CD14-positive monocyte (primary cell): ENCODE results near the gene PDZD8. TPM values are rescaled to one million over a fixed set of nuclear protein-coding genes. Genes with fewer than 3 reads are reported as not detected.

Source experiments
- DNase-seq, 3 donors: peaks; one replicate each; pipeline ENCODE4 v3.0.0-alpha.2; 2011 to 2022
- H2AFZ ChIP-seq: 2 replicates; pipeline ENCODE4 v1.6.0; 2012; ENCODE audit warnings: mild to moderate bottlenecking, low read depth, low read length, inconsistent platforms; ENCODE audit not compliant: insufficient read depth, poor library complexity, severe bottlenecking
- H3K27ac ChIP-seq, 2 donors: 1 replicate in 1 of 2; 2 replicates in 1 of 2; pipeline ENCODE4 v1.5.1; 2012 to 2013; ENCODE audit warnings: low read length in 2 of 2, control low read depth in 1 of 2, inconsistent platforms in 1 of 2, low read depth in 1 of 2, mild to moderate bottlenecking in 1 of 2
- H3K27me3 ChIP-seq, 2 donors: one replicate each; pipeline versions ENCODE4 v1.6.0 to v1.6.1; 2011 to 2013; ENCODE audit warnings: low read length in 2 of 2; ENCODE audit not compliant: control insufficient read depth in 2 of 2, insufficient read depth in 2 of 2
- H3K36me3 ChIP-seq, 2 donors: replicated peaks in 1 of 2; 1 replicate in 1 of 2; 2 replicates in 1 of 2; pipeline versions ENCODE4 v1.5.1 to v1.6.1; 2012 to 2013; ENCODE audit warnings: low read length in 2 of 2, control low read depth in 1 of 2, inconsistent platforms in 1 of 2, mild to moderate bottlenecking in 1 of 2; ENCODE audit not compliant: insufficient read depth in 2 of 2, control insufficient read depth in 1 of 2
- H3K4me1 ChIP-seq, 2 donors: 1 replicate in 1 of 2; 2 replicates in 1 of 2; pipeline versions ENCODE4 v1.5.1 to v1.6.1; 2012 to 2013; ENCODE audit warnings: low read length in 2 of 2, control low read depth in 1 of 2, inconsistent platforms in 1 of 2, mild to moderate bottlenecking in 1 of 2, moderate library complexity in 1 of 2; ENCODE audit not compliant: insufficient read depth in 2 of 2, control insufficient read depth in 1 of 2
- H3K4me2 ChIP-seq: replicated peaks from 2 replicates; pipeline ENCODE3; 2012; ENCODE audit warnings: low read length, moderate library complexity, mild to moderate bottlenecking; ENCODE audit not compliant: poor library complexity, severe bottlenecking; ENCODE audit errors: extremely low read depth
- H3K4me3 ChIP-seq, 3 experiments: fragments of 200-600 bp in 1 of 3; sonication (generic) in 1 of 3; replicated peaks in 1 of 3; 1 replicate in 2 of 3; 2 replicates in 1 of 3; pipeline ENCODE4 v1.5.1; 2011 to 2013; ENCODE audit warnings: low read length in 3 of 3, mild to moderate bottlenecking in 3 of 3, control low read depth in 2 of 3, low read depth in 2 of 3, inconsistent platforms in 1 of 3, moderate library complexity in 1 of 3
- H3K79me2 ChIP-seq: 2 replicates; pipeline ENCODE4 v1.6.0; 2012; ENCODE audit warnings: mild to moderate bottlenecking, control low read depth, inconsistent platforms, low read length, moderate library complexity; ENCODE audit not compliant: insufficient read depth
- H3K9ac ChIP-seq: 2 replicates; pipeline ENCODE4 v1.6.0; 2017; ENCODE audit warnings: low read length, mild to moderate bottlenecking; ENCODE audit not compliant: insufficient read depth, poor library complexity, severe bottlenecking
- H3K9me3 ChIP-seq, 2 donors: replicated peaks in 1 of 2; 1 replicate in 1 of 2; 2 replicates in 1 of 2; pipeline versions ENCODE4 v1.5.1 to v1.6.1; 2012 to 2013; ENCODE audit warnings: low read length in 2 of 2, control low read depth in 1 of 2; ENCODE audit not compliant: control insufficient read depth in 1 of 2, insufficient read depth in 1 of 2
- H4K20me1 ChIP-seq: 2 replicates; pipeline ENCODE4 v1.6.0; 2012; ENCODE audit warnings: mild to moderate bottlenecking, low read length, control low read depth, moderate library complexity; ENCODE audit not compliant: insufficient read depth
- H3K27ac Mint-ChIP-seq, 7 donors: one replicate each; pipeline ENCODE4 v1.8.0; 2020; ENCODE audit warnings: mild to moderate bottlenecking in 7 of 7, mixed read lengths in 7 of 7, moderate library complexity in 6 of 7, inconsistent platforms in 2 of 7
- H3K27me3 Mint-ChIP-seq, 3 donors: one replicate each; pipeline ENCODE4 v1.8.0; 2021 to 2022; ENCODE audit warnings: low read depth in 3 of 3, mild to moderate bottlenecking in 3 of 3, mixed read lengths in 3 of 3, moderate library complexity in 3 of 3, inconsistent platforms in 1 of 3
- H3K36me3 Mint-ChIP-seq, 2 donors: one replicate each; pipeline ENCODE4 v1.8.0; 2020; ENCODE audit warnings: mixed read lengths in 2 of 2, inconsistent platforms in 1 of 2, mild to moderate bottlenecking in 1 of 2
- H3K4me1 Mint-ChIP-seq: one replicate; pipeline ENCODE4 v1.8.0; 2020; ENCODE audit warnings: mild to moderate bottlenecking, mixed read lengths
- H3K4me3 Mint-ChIP-seq, 2 donors: one replicate each; pipeline ENCODE4 v1.8.0; 2020; ENCODE audit warnings: mild to moderate bottlenecking in 2 of 2, mixed read lengths in 2 of 2, moderate library complexity in 1 of 2
- H3K9me3 Mint-ChIP-seq, 7 donors: one replicate each; pipeline ENCODE4 v1.8.0; 2020 to 2022; ENCODE audit warnings: mixed read lengths in 7 of 7, mild to moderate bottlenecking in 6 of 7, moderate library complexity in 6 of 7, inconsistent platforms in 2 of 7
- CTCF ChIP-seq: fragments of 200-600 bp; IDR thresholded peaks from one replicate; pipeline ENCODE4 v1.8.0; 2022; ENCODE audit warnings: antibody characterized with exemption, mild to moderate bottlenecking
- WGBS: methylation state at CpG from one replicate; pipeline ENCODE4 v1.1.5; 2013; ENCODE audit warnings: missing lambda C conversion rate; ENCODE audit not compliant: insufficient coverage; 5-methylcytosine and 5-hydroxymethylcytosine counted together
- intact Hi-C, 2 donors: fragments of 100-400 bp; cut with micrococcal nuclease; formaldehyde crosslinking; loops; one replicate each; pipeline versions ENCODE4 v1.15.0 to v1.15.1; 2023
- polyA plus RNA-seq, 3 donors: library from polyadenylated mRNA; depleted of rRNA in 1 of 3; unstranded in 2 of 3; stranded (reverse) in 1 of 3; fragments of 300-500 nt in 2 of 3; fragments of >200 nt in 1 of 3; fragmentation: Illumina TruSeq in 2 of 3; gene quantifications; 1 replicate in 2 of 3; 2 replicates in 1 of 3; pipeline ENCODE4 v1.2.3, GENCODE V29; 2012 to 2021

Gene PDZD8
- polyA plus RNA-seq, 3 donors: 4.6 to 104 (median 9.0) TPM

- H3K4me2 ChIP-seq: no peak overlapping the region
- H3K4me1 Mint-ChIP-seq: peaks cover 22% of the 10 kb centered on the region
Measured at GRCh38 chr10:117261501-117261900, 113.7 kb downstream of the PDZD8 start.

GRCh38 chr10:117260084-117260483 is 115.2 kb downstream of the PDZD8 start:
- H3K27me3 Mint-ChIP-seq: peaks cover 0 to 4% (median 3%) of the 10 kb centered on the region in 3 donors

More at GRCh38 chr10:117261501-117261900, 113.7 kb downstream of the PDZD8 start:
- Histone ChIP-seq H3K79me2 (no peaks in the 10 kb centered on the region), H3K27ac (no peak overlapping the region), H3K9me3 (no peaks in the 10 kb centered on the region), H3K36me3 (no peaks in the 10 kb centered on the region), H4K20me1 (no peaks in the 10 kb centered on the region), H3K27me3 (no peaks in the 10 kb centered on the region), H3K4me3 (no peak overlapping the region), H2AFZ (no peak overlapping the region), H3K4me1 (peaks cover 0 to 13% of the 10 kb centered on the region in 2 donors), H3K9ac (no peak overlapping the region)
- no peak for DNase-seq
- Mint-ChIP-seq H3K4me3 (no peak overlapping the region), H3K36me3 (no peaks in the 10 kb centered on the region), H3K9me3 (no peaks in the 10 kb centered on the region), H3K27me3 (peaks cover 0 to 3% (median 1%) of the 10 kb centered on the region in 3 donors), H3K27ac (no peak overlapping the region)
- intact Hi-C loops: no loop called here
- no peak for TF ChIP-seq CTCF
- 80% methylated on average over 2 of the region's 3 CpGs for WGBS

More at GRCh38 chr10:117260084-117260483, 115.2 kb downstream of the PDZD8 start:
- no peak for DNase-seq
- H3K4me3 ChIP-seq: no peak overlapping the region
- no peaks in the 10 kb centered on the region for H3K27me3 ChIP-seq
- H3K79me2 ChIP-seq: no peaks in the 10 kb centered on the region
- H4K20me1 ChIP-seq: no peaks in the 10 kb centered on the region
- Mint-ChIP-seq H3K4me1 (peaks cover 22% of the 10 kb centered on the region), H3K4me3 (peak overlapping the region in 1 of 2 donors; percentile 40), H3K36me3 (no peaks in the 10 kb centered on the region), H3K27ac (no peak overlapping the region), H3K9me3 (no peaks in the 10 kb centered on the region)
- no peak overlapping the region for H3K4me2 ChIP-seq
- no peak for TF ChIP-seq CTCF
- no peak overlapping the region for H3K27ac ChIP-seq
- intact Hi-C loops: no loop called here
- no peak overlapping the region for H3K9ac ChIP-seq
- WGBS: 0% methylated on average over 1 of the region's 4 CpGs
- H2AFZ ChIP-seq: peak overlapping the region; percentile 18
- peaks cover 0 to 13% of the 10 kb centered on the region in 2 donors for H3K4me1 ChIP-seq
- H3K36me3 ChIP-seq: no peaks in the 10 kb centered on the region
- no peaks in the 10 kb centered on the region for H3K9me3 ChIP-seq
